ENCODE results near the gene PIP4K2A.

The PIP4K2A gene

GRCh38 chr10:22633528-22633927 lies 80.8 kb downstream of the PIP4K2A start:
- ChIA-PET POLR2A (no interaction called here), CTCF (interaction anchor here (0.5 kb wide), 1 partner anchor 355 kb away, joined by 3 read pairs; no protein-coding TSS in a partner anchor)
- TF ChIP-seq ARNT (IDR thresholded peaks at IDR 0.05) (no peak), TARDBP (IDR thresholded peaks at IDR 0.05) (no peak), FOXM1 (IDR thresholded peaks at IDR 0.05; ENCODE audit: borderline replicate concordance) (no peak), LEF1 (IDR thresholded peaks at IDR 0.05; ENCODE audit: borderline replicate concordance) (no peak), BHLHE40 (IDR thresholded peaks at IDR 0.05; ENCODE audit: borderline replicate concordance) (no peak), FOXA1 (IDR thresholded peaks at IDR 0.05) (no peak), FOXK2 (IDR thresholded peaks at IDR 0.05) (no peak), NFRKB (IDR thresholded peaks at IDR 0.05) (no peak), PKNOX1 (IDR thresholded peaks at IDR 0.05) (no peak), ELF4 (IDR thresholded peaks at IDR 0.05) (no peak), SUZ12 (IDR thresholded peaks at IDR 0.05) (no peak), SP1 (IDR thresholded peaks at IDR 0.05) (no peak), L3MBTL2 (conservative IDR thresholded peaks at IDR 0.05) (no peak), ZNF384 (IDR thresholded peaks at IDR 0.05) (no peak), HDGF (IDR thresholded peaks at IDR 0.05; ENCODE audit: borderline replicate concordance) (no peak), CTBP1 (IDR thresholded peaks at IDR 0.05; ENCODE audit: borderline replicate concordance) (no peak)
- no peak for DNase-seq (ENCODE audit: extremely low spot score)

- DNase-seq (ENCODE audit: extremely low spot score) = no peak
- POLR2A ChIA-PET = no interaction called here
- CTCF ChIA-PET = no interaction called here
- no peak for TF ChIP-seq CTBP1 (IDR thresholded peaks at IDR 0.05; ENCODE audit: borderline replicate concordance)
- TF ChIP-seq FOXK2 (IDR thresholded peaks at IDR 0.05) = no peak
- no peak for TF ChIP-seq L3MBTL2 (conservative IDR thresholded peaks at IDR 0.05)
- TF ChIP-seq HDGF (IDR thresholded peaks at IDR 0.05; ENCODE audit: borderline replicate concordance) = no peak
- TF ChIP-seq NFRKB (IDR thresholded peaks at IDR 0.05) = no peak
- TF ChIP-seq ZNF384 (IDR thresholded peaks at IDR 0.05) = no peak
- no peak for TF ChIP-seq SP1 (IDR thresholded peaks at IDR 0.05)
- TF ChIP-seq PKNOX1 (IDR thresholded peaks at IDR 0.05) = no peak
- no peak for TF ChIP-seq ELF4 (IDR thresholded peaks at IDR 0.05)
- no peak for TF ChIP-seq FOXA1 (IDR thresholded peaks at IDR 0.05)
- no peak for TF ChIP-seq FOXM1 (IDR thresholded peaks at IDR 0.05; ENCODE audit: borderline replicate concordance)
- no peak for TF ChIP-seq TARDBP (IDR thresholded peaks at IDR 0.05)
- no peak for TF ChIP-seq SUZ12 (IDR thresholded peaks at IDR 0.05)
- no peak for TF ChIP-seq ARNT (IDR thresholded peaks at IDR 0.05)
- no peak for TF ChIP-seq BHLHE40 (IDR thresholded peaks at IDR 0.05; ENCODE audit: borderline replicate concordance)
- no peak for TF ChIP-seq LEF1 (IDR thresholded peaks at IDR 0.05; ENCODE audit: borderline replicate concordance)
Observed at GRCh38 chr10:22633106-22633505, 81.3 kb downstream of the PIP4K2A start.

GRCh38 chr10:22631646-22632278 lies 82.6 kb downstream of the PIP4K2A start:
- TF ChIP-seq ARNT (IDR thresholded peaks at IDR 0.05) (no peak), BHLHE40 (IDR thresholded peaks at IDR 0.05; ENCODE audit: borderline replicate concordance) (no peak), LEF1 (IDR thresholded peaks at IDR 0.05; ENCODE audit: borderline replicate concordance) (no peak), CTBP1 (IDR thresholded peaks at IDR 0.05; ENCODE audit: borderline replicate concordance) (no peak), ZNF384 (IDR thresholded peaks at IDR 0.05) (no peak), L3MBTL2 (conservative IDR thresholded peaks at IDR 0.05) (no peak), ELF4 (IDR thresholded peaks at IDR 0.05) (no peak)
- DNase-seq (ENCODE audit: extremely low spot score) = no peak
- ChIA-PET CTCF (no interaction called here), POLR2A (interaction anchor here (1.1 kb wide), 1 partner anchor 12 kb away, joined by 3 read pairs; no protein-coding TSS in a partner anchor)

GRCh38 chr10:22631185-22631584 lies 83.2 kb downstream of the PIP4K2A start:
- ChIA-PET POLR2A (interaction anchor here (1.3 kb wide), 1 partner anchor 82 kb away, joined by 3 read pairs; no protein-coding TSS in a partner anchor), CTCF (no interaction called here)
- no peak for TF ChIP-seq PKNOX1 (IDR thresholded peaks at IDR 0.05)
- no peak for DNase-seq (ENCODE audit: extremely low spot score)

GRCh38 chr10:22630234-22631174 lies 83.9 kb downstream of the PIP4K2A start:
- ChIA-PET POLR2A (interaction anchor here (1.3 kb wide), 1 partner anchor 83 kb away, joined by 3 read pairs; no protein-coding TSS in a partner anchor), CTCF (no interaction called here)
- no peak for TF ChIP-seq PKNOX1 (IDR thresholded peaks at IDR 0.05)
- TF ChIP-seq HDGF (IDR thresholded peaks at IDR 0.05; ENCODE audit: borderline replicate concordance) = no peak
- no peak for TF ChIP-seq TARDBP (IDR thresholded peaks at IDR 0.05)
- TF ChIP-seq NFRKB (IDR thresholded peaks at IDR 0.05) = no peak
- no peak for TF ChIP-seq FOXK2 (IDR thresholded peaks at IDR 0.05)
- no peak for TF ChIP-seq ARNT (IDR thresholded peaks at IDR 0.05)
- no peak for TF ChIP-seq ELF4 (IDR thresholded peaks at IDR 0.05)
- TF ChIP-seq LEF1 (IDR thresholded peaks at IDR 0.05; ENCODE audit: borderline replicate concordance) = no peak
- no peak for TF ChIP-seq CTBP1 (IDR thresholded peaks at IDR 0.05; ENCODE audit: borderline replicate concordance)
- no peak for TF ChIP-seq BHLHE40 (IDR thresholded peaks at IDR 0.05; ENCODE audit: borderline replicate concordance)
- no peak for TF ChIP-seq SP1 (IDR thresholded peaks at IDR 0.05)
- TF ChIP-seq L3MBTL2 (conservative IDR thresholded peaks at IDR 0.05) = no peak
- TF ChIP-seq FOXM1 (IDR thresholded peaks at IDR 0.05; ENCODE audit: borderline replicate concordance) = no peak
- TF ChIP-seq FOXA1 (IDR thresholded peaks at IDR 0.05) = no peak
- no peak for TF ChIP-seq ZNF384 (IDR thresholded peaks at IDR 0.05)
- no peak for TF ChIP-seq SUZ12 (IDR thresholded peaks at IDR 0.05)
- DNase-seq (ENCODE audit: extremely low spot score) = no peak

Measured in HEK293T (cell line).